ENCODE data around the gene FRG2B.
"Not testable (repeated sequence)": the region's sequence is repeated elsewhere in the genome, so short reads cannot be mapped to it uniquely, and the experiment has no call there.

FRG2B gene

DNA sequence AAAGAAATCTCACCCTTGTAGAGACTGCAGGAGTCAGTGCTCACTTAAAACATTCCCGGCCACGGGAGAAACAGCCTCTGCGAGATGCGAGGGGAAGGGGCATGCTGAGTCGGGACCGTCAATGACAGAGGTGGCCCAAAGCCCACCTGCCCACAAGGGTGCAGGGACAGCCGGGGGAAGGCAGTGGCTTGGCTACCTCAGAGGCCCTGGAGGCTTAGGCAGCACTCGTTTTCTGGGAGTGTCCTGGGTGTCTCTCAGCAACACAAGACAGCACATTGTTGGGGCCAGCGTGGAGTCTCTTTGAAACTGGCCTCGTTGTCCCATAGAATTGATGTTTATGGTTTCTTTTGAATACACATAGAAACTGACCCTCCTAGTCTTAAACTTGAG is 35.6 kb downstream of the FRG2B start:
- DNase-seq (ENCODE audit: insufficient read length, low spot score) (no peak), FAIRE-seq (no peak)
- TF ChIP-seq POLR2AphosphoS5 (IDR thresholded peaks at IDR 0.05; ENCODE audit: low read depth, low read length): no peak
- no peak for TF ChIP-seq TAF1 (IDR thresholded peaks at IDR 0.05; ENCODE audit: low read depth, low read length)
- TF ChIP-seq SPI1 (IDR thresholded peaks at IDR 0.05; ENCODE audit: low read depth, low read length): no peak
- no peak for TF ChIP-seq POU2F2 (IDR thresholded peaks at IDR 0.05; ENCODE audit: low read depth, low read length)
- no peak for TF ChIP-seq PAX5 (IDR thresholded peaks at IDR 0.05; ENCODE audit: insufficient read depth, low read length, severe bottlenecking)
- TF ChIP-seq POLR2A (IDR thresholded peaks at IDR 0.05; ENCODE audit: low read depth, low read length): no peak

DNA sequence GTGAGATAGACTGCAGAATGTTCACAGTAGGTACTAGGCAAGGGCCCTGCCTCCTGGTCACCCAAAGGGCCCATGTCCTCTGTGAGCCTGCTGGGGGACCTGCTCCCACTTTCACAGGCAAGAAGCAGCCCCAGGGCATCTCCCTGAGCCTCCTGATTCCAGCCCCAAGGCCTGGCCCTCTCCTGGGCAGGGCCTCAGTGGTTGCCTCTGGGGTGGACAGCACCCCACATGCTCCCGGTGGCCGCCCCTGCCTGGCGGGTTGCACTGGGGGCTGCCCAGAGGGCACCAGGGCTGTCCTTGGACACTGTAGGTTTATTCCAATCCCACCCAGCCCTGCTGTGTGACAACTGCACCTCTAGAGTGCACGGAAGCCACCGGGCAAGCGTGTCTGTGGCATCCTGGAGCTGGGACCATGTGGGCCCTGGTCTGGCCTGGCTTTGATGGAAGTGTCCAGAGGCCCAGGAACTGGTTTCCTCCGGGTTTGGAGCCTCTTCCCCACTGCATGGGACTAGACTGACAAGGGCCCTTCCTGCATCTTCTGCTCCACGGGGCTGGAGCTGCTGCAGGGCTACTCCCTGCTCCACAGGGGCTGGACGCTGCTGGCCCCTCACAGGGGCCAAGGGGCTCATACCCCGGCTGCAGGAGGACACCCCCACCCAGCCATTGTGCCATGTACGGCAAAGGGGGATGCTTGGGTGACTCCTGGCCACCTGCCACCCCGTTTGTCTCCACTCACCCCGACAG is 36.2 kb downstream of the FRG2B start:
- no peak for FAIRE-seq
- DNase-seq (ENCODE audit: insufficient read length, low spot score): no peak
- no peak for TF ChIP-seq POLR2A (IDR thresholded peaks at IDR 0.05; ENCODE audit: low read depth, low read length)
- no peak for TF ChIP-seq PAX5 (IDR thresholded peaks at IDR 0.05; ENCODE audit: insufficient read depth, low read length, severe bottlenecking)
- TF ChIP-seq TAF1 (IDR thresholded peaks at IDR 0.05; ENCODE audit: low read depth, low read length): no peak
- TF ChIP-seq POLR2AphosphoS5 (IDR thresholded peaks at IDR 0.05; ENCODE audit: low read depth, low read length): no peak
- no peak for TF ChIP-seq POU2F2 (IDR thresholded peaks at IDR 0.05; ENCODE audit: low read depth, low read length)
- no peak for TF ChIP-seq SPI1 (IDR thresholded peaks at IDR 0.05; ENCODE audit: low read depth, low read length)

DNA sequence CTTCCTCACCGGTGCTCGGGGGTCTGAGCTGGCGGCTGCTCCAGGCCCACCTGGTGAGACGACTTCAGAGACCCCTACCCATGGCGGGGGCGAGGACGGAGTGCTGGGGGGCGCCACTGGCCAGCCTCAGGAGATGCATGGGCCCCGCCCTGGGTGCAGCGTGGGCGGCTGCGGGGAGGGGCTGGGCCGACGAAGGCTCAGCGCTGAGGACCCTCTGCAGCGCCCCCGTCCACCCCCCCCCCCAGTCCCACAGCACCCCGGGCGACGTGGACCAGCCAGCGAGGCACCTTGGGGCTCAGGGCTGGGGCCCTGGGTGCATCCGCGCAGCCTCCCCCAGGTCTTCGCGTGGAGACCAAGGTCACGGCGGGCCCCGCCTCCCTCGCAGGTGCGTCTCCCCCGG is 49.6 kb downstream of the FRG2B start:
- not testable (repeated sequence) for FAIRE-seq; DNase-seq (ENCODE audit: insufficient read length, low spot score)
